H9 (cell line): ENCODE data around the gene SIM1. TPM values are rescaled to one million over a fixed set of nuclear protein-coding genes. Genes with fewer than 3 reads are reported as not detected.

Experiments
- DNase-seq: peaks from one replicate; pipeline ENCODE4 v3.0.0-alpha.2; 2017
- H2AFZ ChIP-seq: one replicate; pipeline ENCODE4 v1.6.1; 2013; ENCODE audit warnings: mild to moderate bottlenecking, low read length, control low read depth, moderate library complexity
- H2AK5ac ChIP-seq: 2 replicates; pipeline ENCODE4 v1.6.1; 2013; ENCODE audit warnings: low read length, control low read depth, mixed read lengths; ENCODE audit not compliant: insufficient read length
- H2BK120ac ChIP-seq: one replicate; pipeline ENCODE4 v1.6.1; 2013; ENCODE audit warnings: low read depth, mild to moderate bottlenecking, low read length, control low read depth, inconsistent platforms; ENCODE audit not compliant: poor library complexity, severe bottlenecking
- H2BK12ac ChIP-seq: 2 replicates; pipeline ENCODE4 v1.6.1; 2013; ENCODE audit warnings: low read length, control low read depth, mixed read lengths, low read depth; ENCODE audit not compliant: insufficient read length
- H2BK15ac ChIP-seq: 2 replicates; pipeline ENCODE4 v1.6.1; 2013; ENCODE audit warnings: low read depth, low read length, control low read depth
- H2BK20ac ChIP-seq: one replicate; pipeline ENCODE4 v1.6.1; 2013; ENCODE audit warnings: low read depth, mild to moderate bottlenecking, low read length, control low read depth, inconsistent platforms; ENCODE audit not compliant: poor library complexity, severe bottlenecking
- H2BK5ac ChIP-seq: 2 replicates; pipeline ENCODE4 v1.6.1; 2013; ENCODE audit warnings: low read length, control low read depth, mixed read lengths; ENCODE audit not compliant: insufficient read length
- H3K14ac ChIP-seq: 2 replicates; pipeline ENCODE4 v1.6.1; 2013; ENCODE audit warnings: low read length, control low read depth; ENCODE audit not compliant: insufficient read depth
- H3K18ac ChIP-seq: 2 replicates; pipeline ENCODE4 v1.6.1; 2013; ENCODE audit warnings: low read depth, mild to moderate bottlenecking, mixed read lengths, low read length, control low read depth; ENCODE audit not compliant: insufficient read length
- H3K23ac ChIP-seq: 2 replicates; pipeline ENCODE4 v1.6.1; 2013; ENCODE audit warnings: low read length, control low read depth, mixed read lengths, low read depth; ENCODE audit not compliant: insufficient read length
- H3K23me2 ChIP-seq: 2 replicates; pipeline ENCODE4 v1.6.1; 2013; ENCODE audit warnings: low read depth, mild to moderate bottlenecking, mixed read lengths, low read length, control low read depth; ENCODE audit not compliant: insufficient read length, poor library complexity, severe bottlenecking
- H3K27ac ChIP-seq: 2 replicates; pipeline ENCODE4 v1.5.1; 2013; ENCODE audit warnings: low read length, control low read depth, mixed read lengths, low read depth; ENCODE audit not compliant: insufficient read length
- H3K27me3 ChIP-seq: 2 replicates; pipeline ENCODE4 v1.6.1; 2013; ENCODE audit warnings: low read length, control low read depth, inconsistent platforms; ENCODE audit not compliant: insufficient read depth
- H3K4ac ChIP-seq: 2 replicates; pipeline ENCODE4 v1.6.1; 2013; ENCODE audit warnings: low read depth, mild to moderate bottlenecking, control low read depth, inconsistent platforms, low read length, moderate library complexity
- H3K4me1 ChIP-seq: 2 replicates; pipeline ENCODE4 v1.6.1; 2013; ENCODE audit warnings: low read length, control low read depth, inconsistent platforms; ENCODE audit not compliant: insufficient read depth
- H3K4me2 ChIP-seq: 2 replicates; pipeline ENCODE4 v1.6.1; 2013; ENCODE audit warnings: low read length, control low read depth, mixed read lengths; ENCODE audit not compliant: insufficient read length, insufficient read depth
- H3K56ac ChIP-seq: 2 replicates; pipeline ENCODE4 v1.6.1; 2013; ENCODE audit warnings: low read depth, mild to moderate bottlenecking, mixed read lengths, low read length, control low read depth; ENCODE audit not compliant: insufficient read length
- H3K79me1 ChIP-seq: 2 replicates; pipeline ENCODE4 v1.6.1; 2013; ENCODE audit warnings: low read depth, mild to moderate bottlenecking, moderate library complexity, low read length, control low read depth, inconsistent platforms; ENCODE audit not compliant: insufficient read depth, poor library complexity, severe bottlenecking
- H3K79me2 ChIP-seq: 2 replicates; pipeline ENCODE4 v1.6.1; 2013; ENCODE audit warnings: low read length, control low read depth, inconsistent platforms; ENCODE audit not compliant: insufficient read depth
- H3K9ac ChIP-seq: 2 replicates; pipeline ENCODE4 v1.6.1; 2013; ENCODE audit warnings: low read length, control low read depth, mixed read lengths; ENCODE audit not compliant: insufficient read length; ENCODE audit errors: extremely low read depth
- H3K9me3 ChIP-seq: one replicate; pipeline ENCODE4 v1.6.1; 2013; ENCODE audit warnings: low read depth, low read length, inconsistent platforms; ENCODE audit not compliant: control insufficient read depth
- H3T11ph ChIP-seq: one replicate; pipeline ENCODE4 v1.6.1; 2013; ENCODE audit warnings: mild to moderate bottlenecking, low read length, control low read depth, inconsistent platforms
- H4K20me1 ChIP-seq: one replicate; pipeline ENCODE4 v1.6.1; 2013; ENCODE audit not compliant: control insufficient read depth, insufficient read length, insufficient read depth
- H4K5ac ChIP-seq: 2 replicates; pipeline ENCODE4 v1.6.1; 2013; ENCODE audit warnings: low read depth, mild to moderate bottlenecking, mixed read lengths, low read length, control low read depth; ENCODE audit not compliant: insufficient read length
- H4K8ac ChIP-seq: replicated peaks from 2 replicates; pipeline ENCODE4 v1.6.1; 2013; ENCODE audit warnings: low read length, control low read depth, mixed read lengths, low read depth; ENCODE audit not compliant: insufficient read length
- H4K91ac ChIP-seq: 2 replicates; pipeline ENCODE4 v1.6.1; 2013; ENCODE audit warnings: low read depth, mild to moderate bottlenecking, moderate library complexity, mixed read lengths, low read length, control low read depth; ENCODE audit not compliant: insufficient read length
- H3K27ac Mint-ChIP-seq, 3 experiments: 2 replicates in 2 of 3; 3 replicates in 1 of 3; pipeline ENCODE4 v1.8.0; 2020 to 2021; ENCODE audit warnings: mixed read lengths in 3 of 3, mild to moderate bottlenecking in 1 of 3, moderate library complexity in 1 of 3
- H3K27me3 Mint-ChIP-seq: 2 replicates; pipeline ENCODE4 v1.8.0; 2021; ENCODE audit warnings: low read depth, mild to moderate bottlenecking, moderate library complexity, mixed read lengths
- H3K36me3 Mint-ChIP-seq, 3 experiments: 2 replicates in 2 of 3; 3 replicates in 1 of 3; pipeline ENCODE4 v1.8.0; 2020 to 2021; ENCODE audit warnings: low read depth in 3 of 3, mixed read lengths in 3 of 3; ENCODE audit not compliant: insufficient read depth in 1 of 3
- H3K4me1 Mint-ChIP-seq, 2 experiments: 2 replicates each; pipeline ENCODE4 v1.8.0; 2020; ENCODE audit warnings: mixed read lengths in 2 of 2
- H3K4me3 Mint-ChIP-seq, 2 experiments: 2 replicates in 1 of 2; 3 replicates in 1 of 2; pipeline ENCODE4 v1.8.0; 2020 to 2021; ENCODE audit warnings: mild to moderate bottlenecking in 2 of 2, mixed read lengths in 2 of 2, moderate library complexity in 1 of 2
- H3K9me3 Mint-ChIP-seq, 2 experiments: 2 replicates in 1 of 2; 3 replicates in 1 of 2; pipeline ENCODE4 v1.8.0; 2020; ENCODE audit warnings: mild to moderate bottlenecking in 2 of 2, mixed read lengths in 2 of 2, moderate library complexity in 1 of 2
- WGBS: extraction: QIAGEN DNeasy Blood & Tissue Kit; methylation state at CpG from one replicate; pipeline ENCODE4 v1.1.7; 2013; ENCODE audit warnings: missing lambda C conversion rate, low lambda C conversion rate, mixed read lengths; ENCODE audit not compliant: insufficient read length; ENCODE audit errors: extremely low coverage; 5-methylcytosine and 5-hydroxymethylcytosine counted together
- total RNA-seq: library from RNA; stranded (reverse); gene quantifications from 2 replicates; pipeline ENCODE4 v1.2.1, GENCODE V29; 2021
- TF ChIP-seq, protein P1 (sequence below): fragments of 200-600 bp; sonication (generic); conservative IDR thresholded peaks from 3 replicates; pipeline ENCODE4 v1.8.0; 2021; ENCODE audit warnings: antibody characterized with exemption, mild to moderate bottlenecking

SIM1 gene
- total RNA-seq, 1 experiment from 2014 or later, result not detected

- Histone ChIP-seq H2AK5ac (no peak overlapping the region), H3K27ac (no peak overlapping the region), H4K5ac (no peak overlapping the region), H2BK120ac (no peak overlapping the region), H3K23ac (no peak overlapping the region), H4K8ac (no peak overlapping the region), H3K79me2 (no peaks in the 10 kb centered on the region), H2BK15ac (no peak overlapping the region), H3K27me3 (peaks cover 98% of the 10 kb centered on the region), H3K9ac (no peak overlapping the region), H3T11ph (no peak overlapping the region), H3K23me2 (peaks cover 13% of the 10 kb centered on the region), H3K4me1 (peaks cover under 1% of the 10 kb centered on the region; the same call in 1 of the 2 replicates), H3K56ac (no peak overlapping the region), H3K9me3 (no peaks in the 10 kb centered on the region), H4K20me1 (no peaks in the 10 kb centered on the region), H4K91ac (no peak overlapping the region), H2AFZ (no peak overlapping the region), H3K14ac (no peak overlapping the region), H3K4ac (no peak overlapping the region), H2BK12ac (no peak overlapping the region), H2BK20ac (no peak overlapping the region), H3K4me2 (peak overlapping the region; percentile 55), H3K79me1 (no peaks in the 10 kb centered on the region), H2BK5ac (no peak overlapping the region), H3K18ac (no peak overlapping the region)
- H3K4me3 Mint-ChIP-seq, result peak overlapping the region; percentile 29 to 68; a peak in 4 of 5 replicates
- H3K27me3 Mint-ChIP-seq, result no peaks in the 10 kb centered on the region
- H3K4me1 Mint-ChIP-seq, result peaks cover 38 to 57% of the 10 kb centered on the region in 2 experiments
- peaks cover 0 to 10% of the 10 kb centered on the region in 2 experiments; a peak in 2 of 5 replicates for H3K9me3 Mint-ChIP-seq
- DNase-seq, result no peak
- peak overlapping the region in 1 of 3 experiments; percentile 32; a peak in 1 of 7 replicates for H3K27ac Mint-ChIP-seq
- no CpG with 5 or more reads among the region's 24 CpGs for WGBS
- H3K36me3 Mint-ChIP-seq, result no peaks in the 10 kb centered on the region
- TF ChIP-seq, protein P1, sequence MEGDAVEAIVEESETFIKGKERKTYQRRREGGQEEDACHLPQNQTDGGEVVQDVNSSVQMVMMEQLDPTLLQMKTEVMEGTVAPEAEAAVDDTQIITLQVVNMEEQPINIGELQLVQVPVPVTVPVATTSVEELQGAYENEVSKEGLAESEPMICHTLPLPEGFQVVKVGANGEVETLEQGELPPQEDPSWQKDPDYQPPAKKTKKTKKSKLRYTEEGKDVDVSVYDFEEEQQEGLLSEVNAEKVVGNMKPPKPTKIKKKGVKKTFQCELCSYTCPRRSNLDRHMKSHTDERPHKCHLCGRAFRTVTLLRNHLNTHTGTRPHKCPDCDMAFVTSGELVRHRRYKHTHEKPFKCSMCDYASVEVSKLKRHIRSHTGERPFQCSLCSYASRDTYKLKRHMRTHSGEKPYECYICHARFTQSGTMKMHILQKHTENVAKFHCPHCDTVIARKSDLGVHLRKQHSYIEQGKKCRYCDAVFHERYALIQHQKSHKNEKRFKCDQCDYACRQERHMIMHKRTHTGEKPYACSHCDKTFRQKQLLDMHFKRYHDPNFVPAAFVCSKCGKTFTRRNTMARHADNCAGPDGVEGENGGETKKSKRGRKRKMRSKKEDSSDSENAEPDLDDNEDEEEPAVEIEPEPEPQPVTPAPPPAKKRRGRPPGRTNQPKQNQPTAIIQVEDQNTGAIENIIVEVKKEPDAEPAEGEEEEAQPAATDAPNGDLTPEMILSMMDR, result no peak
Observed at GRCh38 chr6:100456141-100456907, 8.4 kb downstream of the SIM1 start.
